HCT116 (cell line): ENCODE measurements around the gene HHIPL2. TPM values are rescaled to one million over a fixed set of nuclear protein-coding genes. Genes with fewer than 3 reads are reported as not detected.

Experiments used
- ATAC-seq: fragments of 200-7000 bp; cut with Tn5 transposase; 2 replicates; pipeline ENCODE4 v1.9.1; 2020; ENCODE audit warnings: mild to moderate bottlenecking, moderate library complexity
- BruUV-seq: library from RNA; stranded (reverse); fragments of 400-500 nt; replicated peaks from 2 replicates; lab custom pipeline; 2021; lab: Mats Ljungman, UMichigan
- CTCF ChIA-PET: fragments of 300-600 bp; sonication (Branson Sonifier 250); formaldehyde crosslinking; loops from one replicate; lab custom pipeline; 2021; ENCODE audit warnings: antibody characterized with exemption; lab: Charles Lee
- POLR2A ChIA-PET: fragments of 300-600, 350-600 bp; sonication (Branson Sonifier 250); formaldehyde crosslinking; loops from one replicate; lab custom pipeline; 2021; ENCODE audit warnings: antibody characterized with exemption; lab: Charles Lee
- RAD21 ChIA-PET, 2 experiments: fragments of 300-600 bp; sonication (Branson Sonifier 250); formaldehyde crosslinking; loops; one replicate each; lab custom pipeline; 2023; ENCODE audit warnings: low total read pairs in 2 of 2; ENCODE audit not compliant: uncharacterized antibody in 2 of 2, unreplicated experiment in 2 of 2, low non-redundant PET in 1 of 2; lab: Charles Lee
- DNase-seq: peaks from one replicate; pipeline ENCODE4 v3.0.0-alpha.2; 2010; ENCODE audit warnings: low read depth, low spot score
- H2AFZ ChIP-seq: fragments of 200-600 bp; shearing (Covaris generic), sonication (generic); 2 replicates; pipeline ENCODE4 v1.6.1; 2017; ENCODE audit warnings: low read depth, mixed run types, mixed read lengths, antibody characterized with exemption, low read length; ENCODE audit not compliant: poor library complexity, severe bottlenecking
- H3K27ac ChIP-seq: 2 replicates; pipeline ENCODE4 v1.5.1; 2012; ENCODE audit warnings: low read depth, low read length
- H3K27me3 ChIP-seq: fragments of 200-600 bp; sonication (generic); 2 replicates; pipeline ENCODE4 v1.6.1; 2016; ENCODE audit warnings: mixed run types, low read length, mixed read lengths; ENCODE audit not compliant: insufficient read depth
- H3K36me3 ChIP-seq, 2 experiments: fragments of 200-500 bp in 1 of 2; fragments of 200-600 bp in 1 of 2; sonication (Bioruptor generic) in 1 of 2; sonication (generic) in 1 of 2; 2 replicates each; pipeline versions ENCODE4 v1.5.1 to v1.6.1; 2014 to 2016; ENCODE audit warnings: low read length in 2 of 2, inconsistent platforms in 1 of 2, mixed read lengths in 1 of 2, mixed run types in 1 of 2; ENCODE audit not compliant: insufficient read depth in 2 of 2, control insufficient read depth in 1 of 2
- H3K4me1 ChIP-seq, 2 experiments: fragments of 200-600 bp in 1 of 2; sonication (generic) in 1 of 2; 2 replicates each; pipeline versions ENCODE4 v1.5.1 to v1.6.1; 2012 to 2017; ENCODE audit warnings: low read length in 2 of 2, inconsistent platforms in 1 of 2, mild to moderate bottlenecking in 1 of 2, mixed read lengths in 1 of 2, mixed run types in 1 of 2, moderate library complexity in 1 of 2; ENCODE audit not compliant: insufficient read depth in 2 of 2, control insufficient read depth in 1 of 2
- H3K4me2 ChIP-seq: fragments of 200-600 bp; sonication (generic); 2 replicates; pipeline ENCODE4 v1.6.1; 2017; ENCODE audit warnings: mixed run types, low read length, mixed read lengths
- H3K4me3 ChIP-seq, 2 experiments: fragments of 200-600 bp in 1 of 2; sonication (generic) in 1 of 2; replicated peaks in 1 of 2; 2 replicates each; pipeline ENCODE4 v1.5.1; 2011 to 2016; ENCODE audit warnings: low read length in 2 of 2, control low read depth in 1 of 2, low read depth in 1 of 2, mild to moderate bottlenecking in 1 of 2, mixed read lengths in 1 of 2, mixed run types in 1 of 2
- H3K79me2 ChIP-seq: fragments of 200-600 bp; sonication (generic); 2 replicates; pipeline ENCODE4 v1.6.1; 2017; ENCODE audit warnings: mild to moderate bottlenecking, mixed run types, low read length, moderate library complexity, mixed read lengths; ENCODE audit not compliant: insufficient read depth
- H3K9ac ChIP-seq: fragments of 200-600 bp; sonication (generic); 2 replicates; pipeline ENCODE4 v1.6.1; 2016; ENCODE audit warnings: low read length, mixed read lengths
- H3K9me2 ChIP-seq: fragments of 200-600 bp; sonication (generic), shearing (Covaris generic); 2 replicates; pipeline ENCODE4 v1.6.1; 2017; ENCODE audit warnings: mixed run types, mild to moderate bottlenecking, moderate library complexity; ENCODE audit not compliant: insufficient read depth
- H3K9me3 ChIP-seq, 2 experiments: fragments of 200-500 bp in 1 of 2; fragments of 200-600 bp in 1 of 2; sonication (Bioruptor generic) in 1 of 2; sonication (generic) in 1 of 2; 2 replicates each; pipeline ENCODE4 v1.6.1; 2014 to 2017; ENCODE audit warnings: low read length in 2 of 2, mixed read lengths in 2 of 2, inconsistent platforms in 1 of 2, low read depth in 1 of 2, mild to moderate bottlenecking in 1 of 2, mixed run types in 1 of 2, moderate library complexity in 1 of 2; ENCODE audit not compliant: control insufficient read depth in 1 of 2, insufficient read depth in 1 of 2
- H4K20me1 ChIP-seq: fragments of 200-600 bp; sonication (generic), shearing (Covaris generic); 2 replicates; pipeline ENCODE4 v1.6.1; 2017; ENCODE audit warnings: mixed run types, mild to moderate bottlenecking, moderate library complexity; ENCODE audit not compliant: insufficient read depth
- ATF3 ChIP-seq: IDR thresholded peaks from 2 replicates; pipeline ENCODE4 v1.6.1; 2012
- CBX3 ChIP-seq: IDR thresholded peaks from 2 replicates; pipeline ENCODE4 v1.6.1; 2012; ENCODE audit warnings: low read depth
- CEBPB ChIP-seq: IDR thresholded peaks from 2 replicates; pipeline ENCODE4 v1.6.1; 2012; ENCODE audit warnings: low read depth
- EGR1 ChIP-seq: IDR thresholded peaks from 2 replicates; pipeline ENCODE4 v1.6.1; 2012; ENCODE audit warnings: low read depth
- ELF1 ChIP-seq: IDR thresholded peaks from 2 replicates; pipeline ENCODE4 v1.6.1; 2012; ENCODE audit warnings: low read depth, borderline replicate concordance
- FOSL1 ChIP-seq: IDR thresholded peaks from 2 replicates; pipeline ENCODE4 v1.6.1; 2012; ENCODE audit warnings: low read depth
- JUND ChIP-seq: IDR thresholded peaks from 2 replicates; pipeline ENCODE4 v1.6.1; 2012
- POLR2A ChIP-seq: IDR thresholded peaks from 2 replicates; pipeline ENCODE4 v1.7.0; 2011; ENCODE audit warnings: borderline replicate concordance; ENCODE audit not compliant: insufficient read depth, insufficient read length; ENCODE audit errors: extremely low read depth
- RAD21 ChIP-seq: IDR thresholded peaks from 2 replicates; pipeline ENCODE4 v1.6.1; 2012; ENCODE audit warnings: low read depth, mild to moderate bottlenecking
- REST ChIP-seq: IDR thresholded peaks from 2 replicates; pipeline ENCODE4 v1.6.1; 2012; ENCODE audit warnings: low read depth
- SP1 ChIP-seq: IDR thresholded peaks from 2 replicates; pipeline ENCODE4 v1.6.1; 2012; ENCODE audit warnings: low read depth
- SRF ChIP-seq: IDR thresholded peaks from 2 replicates; pipeline ENCODE4 v1.6.1; 2012; ENCODE audit warnings: low read depth
- TCF7L2 ChIP-seq: IDR thresholded peaks from 2 replicates; pipeline ENCODE4 v1.7.0; 2011; ENCODE audit warnings: borderline replicate concordance, inconsistent platforms; ENCODE audit not compliant: insufficient read depth, insufficient read length; ENCODE audit errors: extremely low read depth
- YY1 ChIP-seq: IDR thresholded peaks from 2 replicates; pipeline ENCODE4 v1.6.1; 2011; ENCODE audit warnings: low read length, low read depth, moderate library complexity, mild to moderate bottlenecking; ENCODE audit not compliant: insufficient replicate concordance; ENCODE audit errors: extremely low read depth
- ZFX ChIP-seq: fragments of 450-650 bp; IDR thresholded peaks from 2 replicates; pipeline ENCODE4 v1.6.1; 2017
- ZNF274 ChIP-seq: fragments of 200-500 bp; sonication (Bioruptor generic); IDR thresholded peaks from 2 replicates; pipeline ENCODE4 v1.6.1; 2014; ENCODE audit warnings: mild to moderate bottlenecking, low read depth, low read length, inconsistent platforms
- intact Hi-C: fragments of 100-400 bp; cut with micrococcal nuclease; formaldehyde crosslinking; loops from 2 replicates; pipeline ENCODE4 v1.10.0; 2022
- total RNA-seq: library from RNA; stranded (reverse); gene quantifications from one replicate; pipeline ENCODE4 v1.2.1, GENCODE V29; 2021; ENCODE audit not compliant: unreplicated experiment

Gene HHIPL2
- total RNA-seq, 1 experiment from 2014 or later = 0.27 TPM

- ChIA-PET RAD21 (no interaction called here), CTCF (interaction anchor here (0.8 kb wide), 1 partner anchor 42 kb away, joined by 3 read pairs; no protein-coding TSS in a partner anchor), POLR2A (interaction anchor here (0.7 kb wide), 1 partner anchor 1704 kb away, joined by 3 read pairs; no protein-coding TSS in a partner anchor)
- no peak overlapping the region for H3K27ac ChIP-seq
- no peak for ATAC-seq
- H3K36me3 ChIP-seq = peaks cover 4 to 5% of the 10 kb centered on the region in 2 experiments; a peak in 3 of 4 replicates
- BruUV-seq = no TSS peak
- no peaks in the 10 kb centered on the region for H4K20me1 ChIP-seq
- H3K4me3 ChIP-seq = no peak overlapping the region
- no peak overlapping the region for H2AFZ ChIP-seq
- no peak for DNase-seq
- no peak for TF ChIP-seq POLR2A
- no peak for TF ChIP-seq RAD21
- TF ChIP-seq ZNF274 = no peak
- TF ChIP-seq SRF = no peak
- TF ChIP-seq, all 23 proteins: peak for 0
- Histone ChIP-seq H3K9ac (no peak overlapping the region), H3K27me3 (no peaks in the 10 kb centered on the region), H3K9me2 (no peaks in the 10 kb centered on the region), H3K4me1 (peaks cover 0 to 16% of the 10 kb centered on the region in 2 experiments; a peak in 3 of 4 replicates), H3K9me3 (no peaks in the 10 kb centered on the region), H3K4me2 (no peak overlapping the region), H3K79me2 (peaks cover 25% of the 10 kb centered on the region)
- intact Hi-C loops = no loop called here
Observed at GRCh38 chr1:222592171-222592570, 44.3 kb upstream of the HHIPL2 start.

- Histone ChIP-seq H3K36me3 (peaks cover 9 to 15% of the 10 kb centered on the region in 2 experiments; a peak in 3 of 4 replicates), H3K27me3 (no peaks in the 10 kb centered on the region), H3K4me3 (peak within 1 kb of the TSS; percentile 74 to 84), H3K9me3 (no peaks in the 10 kb centered on the region), H3K9me2 (no peaks in the 10 kb centered on the region), H3K4me1 (peaks cover 0 to 16% of the 10 kb centered on the region in 2 experiments; a peak in 3 of 4 replicates), H3K27ac (peak within 1 kb of the TSS; percentile 71), H3K79me2 (peaks cover 50% of the 10 kb centered on the region), H4K20me1 (no peaks in the 10 kb centered on the region), H3K4me2 (peak within 1 kb of the TSS; percentile 88), H2AFZ (peak within 1 kb of the TSS; percentile 64), H3K9ac (peak within 1 kb of the TSS; percentile 83)
- BruUV-seq = TSS peak; percentile 76
- ChIA-PET CTCF (interaction anchor here (1.1 kb wide), 1 partner anchor 45 kb away, joined by 6 read pairs; no protein-coding TSS in a partner anchor), RAD21 (no interaction called here), POLR2A (interaction anchor here (1.1 to 1.6 kb wide), 2 partner anchors 11 to 12 kb away, joined by 4 to 5 read pairs; no protein-coding TSS in a partner anchor)
- DNase-seq (peak; percentile 64), ATAC-seq (peak; percentile 99)
- intact Hi-C loops = no loop called here
- no peak for TF ChIP-seq TCF7L2
- TF ChIP-seq REST = no peak
- TF ChIP-seq POLR2A = peak; percentile 79
- TF ChIP-seq ZFX = peak; percentile 29
- peak; percentile 85 for TF ChIP-seq ELF1
- TF ChIP-seq ZNF274 = no peak
- no peak for TF ChIP-seq FOSL1
- TF ChIP-seq SRF = no peak
- TF ChIP-seq YY1 = no peak
- no peak for TF ChIP-seq EGR1
- no peak for TF ChIP-seq JUND
- TF ChIP-seq SP1 = peak; percentile 45; the same call in 1 of the 2 replicates
- TF ChIP-seq CEBPB = no peak
- no peak for TF ChIP-seq ATF3
- TF ChIP-seq CBX3 = no peak
Observed at GRCh38 chr1:222589462-222590302, 41.8 kb upstream of the HHIPL2 start, which contains the start of gene TAF1A. TSS of gene TAF1A (minus strand) at chr1:222589933.
